H1 (cell line): Measurements from ENCODE around the gene AGPAT4. TPM values are rescaled to one million over a fixed set of nuclear protein-coding genes. Genes with fewer than 3 reads are reported as not detected.

ENCODE experiments used
- BRCA1 ChIP-seq: IDR thresholded peaks from 2 replicates; pipeline ENCODE4 v1.6.1; 2012; ENCODE audit warnings: low read depth, low read length, improper control_type of control experiment
- JUND ChIP-seq: IDR thresholded peaks from 2 replicates; pipeline ENCODE4 v1.6.1; 2011; ENCODE audit warnings: mild to moderate bottlenecking, improper control_type of control experiment, low read length
- NANOG ChIP-seq: IDR thresholded peaks from 2 replicates; pipeline ENCODE4 v1.6.1; 2011; ENCODE audit warnings: low read length, low read depth, mild to moderate bottlenecking, inconsistent platforms; ENCODE audit not compliant: insufficient read depth, poor library complexity, severe bottlenecking
- PHF8 ChIP-seq: fragments of 200-600 bp; sonication (generic); conservative IDR thresholded peaks from 2 replicates; pipeline ENCODE4 v1.7.1; 2012; ENCODE audit warnings: low read depth, mild to moderate bottlenecking, inconsistent platforms, low read length, moderate library complexity
- RXRA ChIP-seq: IDR thresholded peaks from 2 replicates; pipeline ENCODE4 v1.6.1; 2011; ENCODE audit warnings: low read depth, mild to moderate bottlenecking, low read length, moderate library complexity; ENCODE audit not compliant: insufficient read depth
- SP1 ChIP-seq: IDR thresholded peaks from 2 replicates; pipeline ENCODE4 v1.6.1; 2011; ENCODE audit warnings: low read depth, low read length
- polyA plus RNA-seq, 7 experiments: library from polyadenylated mRNA; depleted of rRNA in 3 of 7; stranded (reverse) in 5 of 7; unstranded in 2 of 7; fragments of >200 nt in 5 of 7; fragments of 200-250 nt in 2 of 7; gene quantifications; 1 replicate in 5 of 7; 2 replicates in 1 of 7; 4 replicates in 1 of 7; pipeline versions ENCODE4 v1.2.1 to v1.2.3, GENCODE V29; 2011 to 2013; ENCODE audit warnings: missing spikeins in 2 of 7, mixed read lengths in 2 of 7
- total RNA-seq: library from RNA; stranded (reverse); fragmentation: NEBNext Ultra II Directional; extraction: Animal tissue kit (Norgen Biotek cat#: 25700); gene quantifications from 2 replicates; pipeline ENCODE4 v1.2.1, GENCODE V29; 2021
- TF ChIP-seq, protein P1 (sequence below): fragments of 300-600 bp; sonication (generic); IDR thresholded peaks from 2 replicates; pipeline ENCODE4 v1.7.1; 2012; ENCODE audit warnings: low read length, moderate library complexity, mild to moderate bottlenecking, inconsistent platforms; ENCODE audit not compliant: insufficient replicate concordance

The AGPAT4 gene
- total and polyA plus RNA-seq, 2 of the 8 experiments (the other 6 are each of a cell fraction or from before 2014, with no cell fraction given) = 13.5 to 23.8 TPM

DNA sequence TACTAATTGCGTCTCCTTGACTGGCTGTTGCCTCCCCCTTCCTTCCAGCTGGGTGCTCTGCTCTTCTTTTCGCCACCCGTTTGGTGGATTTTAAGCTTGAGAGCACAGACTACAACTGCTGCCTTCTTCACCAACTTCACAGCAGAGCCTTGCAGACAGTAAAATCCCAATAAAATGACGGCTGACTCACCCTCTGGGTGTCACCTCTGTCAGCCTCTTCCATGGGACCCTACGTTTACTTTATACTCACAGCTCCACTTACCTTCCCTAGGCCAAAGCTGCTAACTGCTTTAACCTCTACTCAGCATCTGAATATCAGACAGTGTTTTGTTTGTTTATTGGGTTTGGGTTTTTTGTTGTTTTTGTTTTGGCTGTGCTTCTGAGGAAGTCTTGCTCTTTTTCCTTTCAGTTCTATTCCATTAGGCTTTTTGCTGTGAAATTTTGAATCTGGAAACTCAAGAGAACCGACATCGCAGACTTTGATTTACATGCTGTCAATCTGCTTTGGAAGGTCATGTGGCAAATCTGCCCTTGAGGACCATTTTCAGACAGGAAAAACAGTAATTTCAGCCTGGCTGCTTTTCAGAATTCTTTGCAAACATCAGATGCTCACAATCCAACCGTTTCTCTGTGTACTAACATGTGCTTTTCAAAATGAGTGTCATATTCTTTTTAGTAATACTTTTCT is 2.4 kb downstream of the AGPAT4 start (continued):
- TF ChIP-seq, protein P1, sequence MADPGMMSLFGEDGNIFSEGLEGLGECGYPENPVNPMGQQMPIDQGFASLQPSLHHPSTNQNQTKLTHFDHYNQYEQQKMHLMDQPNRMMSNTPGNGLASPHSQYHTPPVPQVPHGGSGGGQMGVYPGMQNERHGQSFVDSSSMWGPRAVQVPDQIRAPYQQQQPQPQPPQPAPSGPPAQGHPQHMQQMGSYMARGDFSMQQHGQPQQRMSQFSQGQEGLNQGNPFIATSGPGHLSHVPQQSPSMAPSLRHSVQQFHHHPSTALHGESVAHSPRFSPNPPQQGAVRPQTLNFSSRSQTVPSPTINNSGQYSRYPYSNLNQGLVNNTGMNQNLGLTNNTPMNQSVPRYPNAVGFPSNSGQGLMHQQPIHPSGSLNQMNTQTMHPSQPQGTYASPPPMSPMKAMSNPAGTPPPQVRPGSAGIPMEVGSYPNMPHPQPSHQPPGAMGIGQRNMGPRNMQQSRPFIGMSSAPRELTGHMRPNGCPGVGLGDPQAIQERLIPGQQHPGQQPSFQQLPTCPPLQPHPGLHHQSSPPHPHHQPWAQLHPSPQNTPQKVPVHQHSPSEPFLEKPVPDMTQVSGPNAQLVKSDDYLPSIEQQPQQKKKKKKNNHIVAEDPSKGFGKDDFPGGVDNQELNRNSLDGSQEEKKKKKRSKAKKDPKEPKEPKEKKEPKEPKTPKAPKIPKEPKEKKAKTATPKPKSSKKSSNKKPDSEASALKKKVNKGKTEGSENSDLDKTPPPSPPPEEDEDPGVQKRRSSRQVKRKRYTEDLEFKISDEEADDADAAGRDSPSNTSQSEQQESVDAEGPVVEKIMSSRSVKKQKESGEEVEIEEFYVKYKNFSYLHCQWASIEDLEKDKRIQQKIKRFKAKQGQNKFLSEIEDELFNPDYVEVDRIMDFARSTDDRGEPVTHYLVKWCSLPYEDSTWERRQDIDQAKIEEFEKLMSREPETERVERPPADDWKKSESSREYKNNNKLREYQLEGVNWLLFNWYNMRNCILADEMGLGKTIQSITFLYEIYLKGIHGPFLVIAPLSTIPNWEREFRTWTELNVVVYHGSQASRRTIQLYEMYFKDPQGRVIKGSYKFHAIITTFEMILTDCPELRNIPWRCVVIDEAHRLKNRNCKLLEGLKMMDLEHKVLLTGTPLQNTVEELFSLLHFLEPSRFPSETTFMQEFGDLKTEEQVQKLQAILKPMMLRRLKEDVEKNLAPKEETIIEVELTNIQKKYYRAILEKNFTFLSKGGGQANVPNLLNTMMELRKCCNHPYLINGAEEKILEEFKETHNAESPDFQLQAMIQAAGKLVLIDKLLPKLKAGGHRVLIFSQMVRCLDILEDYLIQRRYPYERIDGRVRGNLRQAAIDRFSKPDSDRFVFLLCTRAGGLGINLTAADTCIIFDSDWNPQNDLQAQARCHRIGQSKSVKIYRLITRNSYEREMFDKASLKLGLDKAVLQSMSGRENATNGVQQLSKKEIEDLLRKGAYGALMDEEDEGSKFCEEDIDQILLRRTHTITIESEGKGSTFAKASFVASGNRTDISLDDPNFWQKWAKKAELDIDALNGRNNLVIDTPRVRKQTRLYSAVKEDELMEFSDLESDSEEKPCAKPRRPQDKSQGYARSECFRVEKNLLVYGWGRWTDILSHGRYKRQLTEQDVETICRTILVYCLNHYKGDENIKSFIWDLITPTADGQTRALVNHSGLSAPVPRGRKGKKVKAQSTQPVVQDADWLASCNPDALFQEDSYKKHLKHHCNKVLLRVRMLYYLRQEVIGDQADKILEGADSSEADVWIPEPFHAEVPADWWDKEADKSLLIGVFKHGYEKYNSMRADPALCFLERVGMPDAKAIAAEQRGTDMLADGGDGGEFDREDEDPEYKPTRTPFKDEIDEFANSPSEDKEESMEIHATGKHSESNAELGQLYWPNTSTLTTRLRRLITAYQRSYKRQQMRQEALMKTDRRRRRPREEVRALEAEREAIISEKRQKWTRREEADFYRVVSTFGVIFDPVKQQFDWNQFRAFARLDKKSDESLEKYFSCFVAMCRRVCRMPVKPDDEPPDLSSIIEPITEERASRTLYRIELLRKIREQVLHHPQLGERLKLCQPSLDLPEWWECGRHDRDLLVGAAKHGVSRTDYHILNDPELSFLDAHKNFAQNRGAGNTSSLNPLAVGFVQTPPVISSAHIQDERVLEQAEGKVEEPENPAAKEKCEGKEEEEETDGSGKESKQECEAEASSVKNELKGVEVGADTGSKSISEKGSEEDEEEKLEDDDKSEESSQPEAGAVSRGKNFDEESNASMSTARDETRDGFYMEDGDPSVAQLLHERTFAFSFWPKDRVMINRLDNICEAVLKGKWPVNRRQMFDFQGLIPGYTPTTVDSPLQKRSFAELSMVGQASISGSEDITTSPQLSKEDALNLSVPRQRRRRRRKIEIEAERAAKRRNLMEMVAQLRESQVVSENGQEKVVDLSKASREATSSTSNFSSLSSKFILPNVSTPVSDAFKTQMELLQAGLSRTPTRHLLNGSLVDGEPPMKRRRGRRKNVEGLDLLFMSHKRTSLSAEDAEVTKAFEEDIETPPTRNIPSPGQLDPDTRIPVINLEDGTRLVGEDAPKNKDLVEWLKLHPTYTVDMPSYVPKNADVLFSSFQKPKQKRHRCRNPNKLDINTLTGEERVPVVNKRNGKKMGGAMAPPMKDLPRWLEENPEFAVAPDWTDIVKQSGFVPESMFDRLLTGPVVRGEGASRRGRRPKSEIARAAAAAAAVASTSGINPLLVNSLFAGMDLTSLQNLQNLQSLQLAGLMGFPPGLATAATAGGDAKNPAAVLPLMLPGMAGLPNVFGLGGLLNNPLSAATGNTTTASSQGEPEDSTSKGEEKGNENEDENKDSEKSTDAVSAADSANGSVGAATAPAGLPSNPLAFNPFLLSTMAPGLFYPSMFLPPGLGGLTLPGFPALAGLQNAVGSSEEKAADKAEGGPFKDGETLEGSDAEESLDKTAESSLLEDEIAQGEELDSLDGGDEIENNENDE = no peak
- TF ChIP-seq NANOG (no peak), PHF8 (no peak), JUND (no peak), RXRA (no peak), BRCA1 (no peak), SP1 (no peak)
- TF ChIP-seq, all 59 proteins: peak for 0
